ENCODE results near the gene CAPZB.

DNA sequence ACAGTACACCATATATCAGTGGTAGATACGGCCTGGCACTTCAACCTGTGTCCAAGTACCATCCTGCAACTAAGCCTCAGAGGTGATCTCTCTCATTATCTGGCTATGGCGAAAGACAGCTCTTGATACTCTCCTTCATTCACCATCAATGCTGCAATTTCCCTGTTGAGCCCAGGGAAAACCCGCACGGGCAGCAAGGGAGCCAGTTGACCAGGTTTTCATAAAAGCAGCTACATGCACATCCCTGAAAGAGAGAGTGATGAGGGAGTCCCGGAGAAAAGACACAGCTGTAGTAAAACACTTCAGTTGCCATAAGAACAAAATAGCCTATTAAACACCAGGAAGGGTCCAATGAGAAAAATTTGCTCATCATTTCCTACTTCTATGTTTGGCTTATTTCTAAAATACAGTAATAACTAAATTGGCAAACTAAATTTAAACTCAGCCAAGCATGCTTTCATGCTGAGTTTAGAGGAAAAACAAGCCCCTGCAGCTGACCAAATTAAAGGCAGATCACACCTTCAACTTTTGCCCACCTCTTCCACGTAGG lies 68.3 kb downstream of the CAPZB start:
- TF ChIP-seq, protein P1, sequence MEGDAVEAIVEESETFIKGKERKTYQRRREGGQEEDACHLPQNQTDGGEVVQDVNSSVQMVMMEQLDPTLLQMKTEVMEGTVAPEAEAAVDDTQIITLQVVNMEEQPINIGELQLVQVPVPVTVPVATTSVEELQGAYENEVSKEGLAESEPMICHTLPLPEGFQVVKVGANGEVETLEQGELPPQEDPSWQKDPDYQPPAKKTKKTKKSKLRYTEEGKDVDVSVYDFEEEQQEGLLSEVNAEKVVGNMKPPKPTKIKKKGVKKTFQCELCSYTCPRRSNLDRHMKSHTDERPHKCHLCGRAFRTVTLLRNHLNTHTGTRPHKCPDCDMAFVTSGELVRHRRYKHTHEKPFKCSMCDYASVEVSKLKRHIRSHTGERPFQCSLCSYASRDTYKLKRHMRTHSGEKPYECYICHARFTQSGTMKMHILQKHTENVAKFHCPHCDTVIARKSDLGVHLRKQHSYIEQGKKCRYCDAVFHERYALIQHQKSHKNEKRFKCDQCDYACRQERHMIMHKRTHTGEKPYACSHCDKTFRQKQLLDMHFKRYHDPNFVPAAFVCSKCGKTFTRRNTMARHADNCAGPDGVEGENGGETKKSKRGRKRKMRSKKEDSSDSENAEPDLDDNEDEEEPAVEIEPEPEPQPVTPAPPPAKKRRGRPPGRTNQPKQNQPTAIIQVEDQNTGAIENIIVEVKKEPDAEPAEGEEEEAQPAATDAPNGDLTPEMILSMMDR (IDR thresholded peaks at IDR 0.05; ENCODE audit: borderline replicate concordance, extremely low read depth, low read length, poor library complexity, severe bottlenecking) = no peak
- TF ChIP-seq EZH2 (IDR thresholded peaks at IDR 0.05; ENCODE audit: borderline replicate concordance, low read depth, low read length, severe bottlenecking) = no peak

Measured in DND-41 (cell line).